WTC11 (cell line): ENCODE measurements around the gene VWA7.

Experiments used
- CBFB ChIP-seq: sonication (generic); formaldehyde crosslinking; IDR thresholded peaks from 2 replicates; pipeline ENCODE4 v1.8.1; 2022; ENCODE audit warnings: mild to moderate bottlenecking, low read depth, missing genetic modification reagents
- CREB1 ChIP-seq: sonication (generic); formaldehyde crosslinking; IDR thresholded peaks from 2 replicates; pipeline ENCODE4 v1.8.0; 2023; ENCODE audit warnings: mild to moderate bottlenecking, missing genetic modification reagents
- CTCF ChIP-seq: fragments of 200-600 bp; IDR thresholded peaks from 2 replicates; pipeline ENCODE4 v1.8.0; 2022; ENCODE audit warnings: antibody characterized with exemption
- ETV6 ChIP-seq: sonication (generic); formaldehyde crosslinking; IDR thresholded peaks from 2 replicates; pipeline ENCODE4 v1.8.1; 2022; ENCODE audit warnings: mild to moderate bottlenecking, missing genetic modification reagents
- GABPB1 ChIP-seq: sonication (generic); formaldehyde crosslinking; IDR thresholded peaks from 2 replicates; pipeline ENCODE4 v1.8.1; 2023; ENCODE audit warnings: mild to moderate bottlenecking, missing genetic modification reagents
- IRF1 ChIP-seq: sonication (generic); formaldehyde crosslinking; IDR thresholded peaks from 2 replicates; pipeline ENCODE4 v1.8.0; 2023; ENCODE audit warnings: missing genetic modification reagents
- MAX ChIP-seq: sonication (generic); formaldehyde crosslinking; IDR thresholded peaks from 2 replicates; pipeline ENCODE4 v1.8.0; 2022; ENCODE audit warnings: mild to moderate bottlenecking, missing genetic modification reagents
- MLX ChIP-seq: sonication (generic); formaldehyde crosslinking; IDR thresholded peaks from 2 replicates; pipeline ENCODE4 v1.8.1; 2023; ENCODE audit warnings: mild to moderate bottlenecking, missing genetic modification reagents, moderate library complexity
- PRDM15 ChIP-seq: sonication (generic); formaldehyde crosslinking; IDR thresholded peaks from 2 replicates; pipeline ENCODE4 v1.8.0; 2022; ENCODE audit warnings: missing genetic modification reagents
- TEAD1 ChIP-seq: sonication (generic); formaldehyde crosslinking; IDR thresholded peaks from 2 replicates; pipeline ENCODE4 v1.8.0; 2022; ENCODE audit warnings: mild to moderate bottlenecking, missing genetic modification reagents
- USF1 ChIP-seq: sonication (generic); formaldehyde crosslinking; IDR thresholded peaks from 2 replicates; pipeline ENCODE4 v1.8.0; 2022; ENCODE audit warnings: mild to moderate bottlenecking, missing genetic modification reagents
- USF2 ChIP-seq: sonication (generic); formaldehyde crosslinking; IDR thresholded peaks from 2 replicates; pipeline ENCODE4 v1.8.1; 2023; ENCODE audit warnings: mild to moderate bottlenecking, missing genetic modification reagents, moderate library complexity
- ZNF121 ChIP-seq: sonication (generic); formaldehyde crosslinking; IDR thresholded peaks from 2 replicates; pipeline ENCODE4 v1.8.0; 2023; ENCODE audit warnings: missing genetic modification reagents
- ZNF263 ChIP-seq: sonication (generic); formaldehyde crosslinking; IDR thresholded peaks from 2 replicates; pipeline ENCODE4 v1.8.1; 2022; ENCODE audit warnings: low read depth, mild to moderate bottlenecking, moderate library complexity, missing genetic modification reagents

GRCh38 chr6:31779908-31780307 lies 2.8 kb upstream of the VWA7 start:
- TF ChIP-seq CTCF (no peak), ETV6 (CRISPR knock-in tag) (no peak), USF2 (CRISPR knock-in tag) (no peak), ZNF263 (CRISPR knock-in tag) (no peak), MAX (no peak), TEAD1 (no peak), CREB1 (CRISPR knock-in tag) (no peak), GABPB1 (CRISPR knock-in tag) (no peak), PRDM15 (no peak), IRF1 (no peak), ZNF121 (CRISPR knock-in tag) (no peak), CBFB (no peak), MLX (no peak), USF1 (CRISPR knock-in tag) (no peak)
